OCI-LY1 (cell line): ENCODE measurements around the gene ANKLE2.

Experiments used
- H2AFZ ChIP-seq: fragments of 200-600 bp; sonication (generic), shearing (Covaris generic); 2 replicates; pipeline ENCODE4 v1.6.0; 2014; ENCODE audit warnings: antibody characterized with exemption, mild to moderate bottlenecking, low read length
- H3F3A ChIP-seq: fragments of 200-600 bp; sonication (generic), shearing (Covaris generic); 2 replicates; pipeline ENCODE4 v1.6.0; 2014; ENCODE audit warnings: mild to moderate bottlenecking, antibody characterized with exemption, low read length, moderate library complexity; ENCODE audit not compliant: insufficient read depth
- H3K27ac ChIP-seq: fragments of 200-600 bp; sonication (generic); 2 replicates; pipeline ENCODE4 v1.5.1; 2014; ENCODE audit warnings: low read length, mixed run types, mild to moderate bottlenecking, low read depth; ENCODE audit not compliant: poor library complexity, severe bottlenecking
- H3K27me3 ChIP-seq: fragments of 200-600 bp; sonication (generic); 2 replicates; pipeline ENCODE4 v1.6.0; 2014; ENCODE audit warnings: antibody characterized with exemption, mild to moderate bottlenecking, low read length, moderate library complexity; ENCODE audit not compliant: insufficient read depth
- H3K36me3 ChIP-seq: fragments of 200-600 bp; sonication (generic); 2 replicates; pipeline ENCODE4 v1.6.1; 2014; ENCODE audit warnings: mild to moderate bottlenecking, antibody characterized with exemption, low read length, moderate library complexity, mixed read lengths; ENCODE audit not compliant: insufficient read depth
- H3K4me1 ChIP-seq: fragments of 200-600 bp; sonication (generic); 2 replicates; pipeline ENCODE4 v1.5.1; 2014; ENCODE audit warnings: mild to moderate bottlenecking, low read length, moderate library complexity; ENCODE audit not compliant: insufficient read depth, severe bottlenecking
- H3K4me2 ChIP-seq: fragments of 200-600 bp; sonication (generic), shearing (Covaris generic); 2 replicates; pipeline ENCODE4 v1.6.1; 2014; ENCODE audit warnings: low read length
- H3K4me3 ChIP-seq: fragments of 200-600 bp; sonication (generic); 2 replicates; pipeline ENCODE4 v1.5.1; 2014; ENCODE audit warnings: low read length, low read depth, mild to moderate bottlenecking, mixed read lengths; ENCODE audit not compliant: poor library complexity, severe bottlenecking
- H3K79me2 ChIP-seq: fragments of 200-600 bp; shearing (Covaris generic); 2 replicates; pipeline ENCODE4 v1.6.1; 2016; ENCODE audit warnings: mixed run types, low read length, mixed read lengths; ENCODE audit not compliant: insufficient read depth
- H3K9ac ChIP-seq: fragments of 200-600 bp; sonication (generic), shearing (Covaris generic); 2 replicates; pipeline ENCODE4 v1.6.1; 2014; ENCODE audit warnings: mild to moderate bottlenecking, low read length, mixed read lengths
- H3K9me2 ChIP-seq: fragments of 200-600 bp; sonication (generic), shearing (Covaris generic); 2 replicates; pipeline ENCODE4 v1.6.1; 2014; ENCODE audit warnings: low read depth, mild to moderate bottlenecking, low read length, mixed read lengths
- H3K9me3 ChIP-seq: fragments of 200-600 bp; shearing (Covaris generic); 2 replicates; pipeline ENCODE4 v1.6.1; 2014; ENCODE audit warnings: low read length, mixed read lengths
- H4K20me1 ChIP-seq: fragments of 200-600 bp; sonication (generic), shearing (Covaris generic); 2 replicates; pipeline ENCODE4 v1.6.0; 2016; ENCODE audit warnings: mild to moderate bottlenecking, low read length; ENCODE audit not compliant: insufficient read depth
- EZH2 ChIP-seq: fragments of 200-600 bp; sonication (generic), shearing (Covaris generic); IDR thresholded peaks from 2 replicates; pipeline ENCODE4 v1.8.0; 2017; ENCODE audit warnings: borderline replicate concordance, mixed run types, mild to moderate bottlenecking, antibody characterized with exemption, low read length, moderate library complexity, mixed read lengths
- TF ChIP-seq, protein P1 (sequence below): fragments of 200-600 bp; sonication (generic), shearing (Covaris generic); IDR thresholded peaks from 2 replicates; pipeline ENCODE4 v1.5.1; 2017; ENCODE audit warnings: mild to moderate bottlenecking, antibody characterized with exemption, low read length, moderate library complexity, mixed read lengths

The ANKLE2 gene

DNA sequence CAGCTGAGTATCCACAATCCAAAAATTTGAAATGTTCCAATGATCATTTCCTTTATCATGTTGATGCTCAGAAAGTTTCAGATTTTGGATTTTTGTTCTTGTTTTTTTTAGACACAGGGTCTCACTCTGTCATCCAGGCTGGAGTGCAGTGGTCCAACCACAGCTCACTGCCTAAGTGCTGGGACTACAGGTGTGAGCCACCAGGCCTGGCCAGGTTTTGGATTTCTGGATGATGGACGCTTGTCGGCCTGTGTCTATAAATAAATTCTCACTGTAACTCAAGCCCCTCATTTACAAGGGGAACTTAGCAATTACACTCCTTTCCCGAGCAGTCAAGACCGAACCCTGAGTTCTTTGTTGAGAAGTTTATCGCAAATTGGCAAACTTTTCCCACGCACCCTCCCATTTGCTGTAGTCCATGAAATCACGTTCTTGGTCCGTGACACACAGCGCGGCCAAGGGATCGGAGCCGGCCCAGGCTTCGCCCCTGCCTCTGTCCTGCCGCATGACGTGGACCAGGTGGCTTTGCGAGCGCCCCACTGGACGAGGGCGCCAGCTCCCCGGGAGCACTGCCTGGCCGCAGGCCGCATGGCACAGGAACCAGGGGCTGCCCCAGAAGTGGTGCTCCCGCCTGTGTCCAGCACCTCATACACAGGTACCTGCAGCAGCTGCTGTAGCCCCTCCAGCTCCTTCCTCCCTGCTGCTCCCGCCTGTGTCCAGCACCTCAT lies 14.0 kb upstream of the ANKLE2 start:
- peaks cover 37% of the 10 kb centered on the region for H3K4me1 ChIP-seq
- H3K4me2 ChIP-seq = no peak overlapping the region
- no peak for TF ChIP-seq EZH2
- TF ChIP-seq, protein P1, sequence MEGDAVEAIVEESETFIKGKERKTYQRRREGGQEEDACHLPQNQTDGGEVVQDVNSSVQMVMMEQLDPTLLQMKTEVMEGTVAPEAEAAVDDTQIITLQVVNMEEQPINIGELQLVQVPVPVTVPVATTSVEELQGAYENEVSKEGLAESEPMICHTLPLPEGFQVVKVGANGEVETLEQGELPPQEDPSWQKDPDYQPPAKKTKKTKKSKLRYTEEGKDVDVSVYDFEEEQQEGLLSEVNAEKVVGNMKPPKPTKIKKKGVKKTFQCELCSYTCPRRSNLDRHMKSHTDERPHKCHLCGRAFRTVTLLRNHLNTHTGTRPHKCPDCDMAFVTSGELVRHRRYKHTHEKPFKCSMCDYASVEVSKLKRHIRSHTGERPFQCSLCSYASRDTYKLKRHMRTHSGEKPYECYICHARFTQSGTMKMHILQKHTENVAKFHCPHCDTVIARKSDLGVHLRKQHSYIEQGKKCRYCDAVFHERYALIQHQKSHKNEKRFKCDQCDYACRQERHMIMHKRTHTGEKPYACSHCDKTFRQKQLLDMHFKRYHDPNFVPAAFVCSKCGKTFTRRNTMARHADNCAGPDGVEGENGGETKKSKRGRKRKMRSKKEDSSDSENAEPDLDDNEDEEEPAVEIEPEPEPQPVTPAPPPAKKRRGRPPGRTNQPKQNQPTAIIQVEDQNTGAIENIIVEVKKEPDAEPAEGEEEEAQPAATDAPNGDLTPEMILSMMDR = no peak
- H3K27me3 ChIP-seq = no peaks in the 10 kb centered on the region
- no peak overlapping the region for H3K4me3 ChIP-seq
- no peak overlapping the region for H3K27ac ChIP-seq
- no peaks in the 10 kb centered on the region for H3K79me2 ChIP-seq
- H3F3A ChIP-seq = peaks cover 17% of the 10 kb centered on the region
- no peak overlapping the region for H2AFZ ChIP-seq
- no peaks in the 10 kb centered on the region for H4K20me1 ChIP-seq
- H3K9me3 ChIP-seq = no peaks in the 10 kb centered on the region
- peaks cover 75% of the 10 kb centered on the region for H3K36me3 ChIP-seq
- no peak overlapping the region for H3K9ac ChIP-seq
- no peaks in the 10 kb centered on the region for H3K9me2 ChIP-seq

DNA sequence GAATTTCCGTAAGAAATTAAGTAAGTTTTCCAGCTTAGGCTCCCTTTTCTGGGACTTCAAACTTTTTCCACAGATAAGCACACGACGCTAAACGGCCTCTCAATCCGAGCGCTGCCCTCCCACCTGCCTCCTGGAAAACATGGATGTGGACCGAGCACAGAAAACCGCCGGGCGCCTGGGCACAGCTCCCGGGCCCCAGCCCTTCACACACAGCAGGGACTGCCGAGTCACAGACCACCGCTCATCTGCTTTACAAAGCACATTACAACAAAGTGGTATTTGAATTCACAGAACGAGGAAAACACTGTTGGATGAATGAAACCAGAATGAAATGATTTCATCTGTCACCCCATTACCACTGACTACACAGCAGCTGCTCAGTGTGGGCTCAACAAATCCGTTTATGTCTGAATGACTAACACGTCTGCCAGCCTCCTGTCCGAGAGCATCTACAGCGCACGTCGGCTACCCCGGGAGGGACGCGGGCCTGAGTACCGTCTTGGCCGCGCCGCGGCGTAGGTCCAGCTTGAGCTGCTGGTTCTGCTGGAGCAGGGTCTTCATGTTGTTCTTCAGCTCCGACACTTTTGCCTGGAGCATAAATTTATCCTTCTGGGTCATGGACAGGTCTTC lies 13.1 kb upstream of the ANKLE2 start:
- Histone ChIP-seq H3K9me3 (no peaks in the 10 kb centered on the region), H3K27ac (peak overlapping the region; percentile 99), H3K79me2 (no peaks in the 10 kb centered on the region), H4K20me1 (no peaks in the 10 kb centered on the region), H3F3A (peaks cover 17% of the 10 kb centered on the region), H3K36me3 (peaks cover 67% of the 10 kb centered on the region), H3K9me2 (no peaks in the 10 kb centered on the region), H2AFZ (no peak overlapping the region), H3K4me3 (no peak overlapping the region), H3K27me3 (no peaks in the 10 kb centered on the region), H3K4me2 (no peak overlapping the region), H3K4me1 (peaks cover 46% of the 10 kb centered on the region), H3K9ac (no peak overlapping the region)
- no peak for TF ChIP-seq EZH2
- TF ChIP-seq, protein P1 = no peak

DNA sequence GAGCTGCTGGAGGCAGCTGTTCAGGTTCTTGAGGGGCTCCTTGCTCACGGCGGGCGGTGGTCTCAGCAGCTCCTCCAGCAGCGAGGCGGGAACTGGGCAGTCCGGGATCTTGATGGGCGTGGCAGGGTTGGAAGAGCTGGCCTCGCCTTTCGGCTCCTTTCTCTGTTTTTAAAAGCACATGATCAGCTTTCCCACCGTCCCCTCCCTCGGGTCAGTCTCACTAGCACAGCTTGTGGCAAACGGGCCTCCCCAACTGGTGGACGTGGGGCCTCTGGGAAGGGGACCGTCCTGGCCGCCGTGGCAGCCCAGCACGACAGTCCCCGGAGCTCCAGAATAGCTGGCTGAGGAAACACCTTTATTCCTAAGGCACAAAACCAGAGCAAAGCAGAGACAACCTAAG lies 12.5 kb upstream of the ANKLE2 start:
- H3K4me3 ChIP-seq = no peak overlapping the region

More for the DNA sequence above, 12.5 kb upstream of the ANKLE2 start:
- H3F3A ChIP-seq = peaks cover 17% of the 10 kb centered on the region
- peak overlapping the region; percentile 99 for H3K27ac ChIP-seq
- no peaks in the 10 kb centered on the region for H3K79me2 ChIP-seq
- no peaks in the 10 kb centered on the region for H3K9me3 ChIP-seq
- no peaks in the 10 kb centered on the region for H3K27me3 ChIP-seq
- TF ChIP-seq EZH2 = no peak
- TF ChIP-seq, protein P1 = no peak
- H3K4me1 ChIP-seq = peaks cover 52% of the 10 kb centered on the region
- no peaks in the 10 kb centered on the region for H3K9me2 ChIP-seq
- no peak overlapping the region for H3K9ac ChIP-seq
- H4K20me1 ChIP-seq = no peaks in the 10 kb centered on the region
- no peak overlapping the region for H2AFZ ChIP-seq
- H3K4me2 ChIP-seq = no peak overlapping the region
- H3K36me3 ChIP-seq = peaks cover 67% of the 10 kb centered on the region
